ENCODE data around the gene TMEM273. TPM values are rescaled to one million over a fixed set of nuclear protein-coding genes. Genes with fewer than 3 reads are reported as not detected.

TMEM273 gene
- total RNA-seq, 1 donor from 2014 or later = 16.2 TPM

DNA sequence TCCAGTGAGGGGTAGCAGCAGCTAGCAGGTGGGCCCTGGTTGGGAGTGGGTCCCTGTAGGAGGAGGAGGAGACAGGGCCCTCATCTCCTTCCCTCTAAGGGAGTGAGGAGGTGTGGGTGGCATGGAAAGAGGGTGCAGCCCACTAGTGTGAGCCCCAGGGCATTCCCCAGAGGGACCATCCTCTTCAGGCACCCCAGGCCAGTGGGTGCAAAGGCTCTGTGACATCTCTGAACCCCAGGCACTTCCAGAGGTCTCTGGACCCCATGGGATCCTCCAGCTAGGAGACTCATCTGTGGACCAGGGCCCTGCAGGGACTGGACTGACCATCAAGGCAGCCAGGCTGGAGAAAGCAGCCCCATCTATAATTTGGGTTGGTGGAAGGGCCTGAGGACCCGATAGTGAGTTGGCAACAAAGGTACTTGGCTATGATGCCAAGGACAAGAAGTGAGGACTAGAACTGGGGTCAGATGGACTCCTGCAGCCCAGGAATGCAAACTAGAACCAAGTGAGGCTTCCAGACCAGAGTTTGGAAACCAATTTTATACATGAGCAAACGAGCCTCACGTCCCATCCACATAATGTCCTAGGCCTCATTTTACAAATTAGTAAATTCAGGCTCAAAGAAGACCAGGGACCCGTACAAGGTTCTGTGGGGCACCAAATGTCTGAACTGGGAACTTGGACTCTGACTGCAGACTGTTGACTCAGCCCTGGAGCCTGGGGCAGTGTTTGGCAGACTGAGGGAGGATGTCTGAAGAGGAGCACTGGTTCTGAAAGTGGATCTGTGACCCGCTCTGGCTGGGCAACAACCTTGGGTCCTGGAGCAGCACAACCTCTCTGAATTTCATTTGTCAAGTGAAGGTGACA lies 71.4 kb downstream of the TMEM273 start:
- H3K27me3 Mint-ChIP-seq (ENCODE audit: insufficient read depth) = peaks cover 36% of the 10 kb centered on the region
- intact Hi-C loops (cut with micrococcal nuclease) = no loop called here
- H3K4me1 Mint-ChIP-seq (ENCODE audit: low read depth) = peaks cover 7% of the 10 kb centered on the region
- no peaks in the 10 kb centered on the region for H3K36me3 Mint-ChIP-seq (ENCODE audit: low read depth)
- H3K27ac Mint-ChIP-seq = no peak overlapping the region
- no peak overlapping the region for H3K4me3 Mint-ChIP-seq
- DNase-seq (ENCODE audit: low spot score) = no peak
- no peaks in the 10 kb centered on the region for H3K9me3 Mint-ChIP-seq

DNA sequence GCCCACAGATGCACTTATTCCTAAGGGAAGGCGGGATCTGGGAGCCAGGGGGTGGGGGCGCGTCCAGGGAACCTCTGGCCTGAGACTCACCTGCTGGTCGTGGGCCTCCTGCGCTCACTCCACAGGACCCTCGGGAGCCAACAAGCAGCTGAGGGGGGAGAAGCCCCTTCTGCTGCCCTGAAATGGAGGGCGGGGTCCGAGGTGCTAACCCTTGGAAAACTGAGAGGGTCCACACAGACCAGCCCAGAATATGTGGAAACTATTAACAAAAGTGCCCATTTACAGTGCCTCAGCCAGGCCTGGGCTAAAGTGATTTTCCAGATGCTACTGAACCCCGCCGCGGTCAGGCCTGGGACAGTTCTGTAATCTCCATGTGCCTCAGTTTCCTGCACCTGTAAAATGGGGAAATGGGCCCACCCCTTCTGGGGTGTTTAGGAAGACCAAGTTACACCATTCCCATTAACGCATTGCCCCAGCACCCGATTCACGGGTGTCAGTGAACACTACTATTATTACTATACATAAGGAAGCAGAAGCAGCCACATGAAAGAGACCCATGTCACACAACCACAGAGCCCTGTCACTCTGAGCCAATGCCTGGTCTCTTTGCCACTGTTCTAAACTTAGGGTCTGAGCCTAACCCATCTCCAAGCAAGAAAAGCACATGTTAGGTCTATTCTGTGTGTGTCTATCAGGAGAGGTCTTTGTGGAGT lies 72.2 kb downstream of the TMEM273 start:
- Mint-ChIP-seq H3K9me3 (no peaks in the 10 kb centered on the region), H3K27ac (no peak overlapping the region), H3K27me3 (ENCODE audit: insufficient read depth) (peaks cover 41% of the 10 kb centered on the region), H3K4me1 (ENCODE audit: low read depth) (peaks cover 7% of the 10 kb centered on the region), H3K4me3 (no peak overlapping the region), H3K36me3 (ENCODE audit: low read depth) (no peaks in the 10 kb centered on the region)
- intact Hi-C loops (cut with micrococcal nuclease) = no loop called here
- DNase-seq (ENCODE audit: low spot score) = no peak

DNA sequence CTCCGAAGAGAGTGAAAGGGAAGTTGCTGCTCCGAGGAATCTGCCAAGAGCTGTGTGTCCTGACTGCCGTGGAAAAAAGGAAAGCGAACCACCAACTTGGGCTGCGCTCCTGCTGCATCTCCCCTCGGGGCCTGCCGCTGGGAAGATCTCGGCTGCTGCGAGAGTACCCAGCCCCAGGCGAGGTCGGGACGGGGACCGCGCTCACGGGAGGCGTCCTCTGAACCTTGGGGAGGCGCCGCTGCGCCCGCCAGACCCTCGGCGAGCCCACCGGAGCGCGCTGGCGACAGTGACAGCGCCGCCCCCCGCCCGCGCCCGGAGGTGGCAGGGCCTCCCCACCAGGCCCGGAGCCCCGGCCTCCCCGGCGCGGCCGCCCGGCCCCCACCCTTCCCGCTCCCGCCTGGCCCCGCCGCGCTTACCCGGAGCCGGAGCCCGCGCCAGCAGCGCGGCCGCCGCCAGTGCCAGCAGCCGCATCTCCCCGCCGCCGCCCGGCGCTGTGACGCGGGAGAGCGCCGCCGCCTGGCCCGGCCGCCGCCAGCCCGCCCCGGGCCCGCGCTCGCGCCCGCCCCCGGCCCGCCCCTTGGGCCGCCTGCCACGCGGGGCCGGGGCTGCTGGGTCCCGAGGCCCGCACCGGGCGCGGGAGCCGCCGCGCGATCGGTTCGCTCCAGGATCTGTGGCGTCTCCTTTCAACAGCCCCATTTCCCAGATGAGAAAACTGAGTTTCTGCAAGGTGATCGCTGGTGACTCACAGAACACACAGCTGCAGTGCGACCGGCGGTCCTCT lies 73.0 kb downstream of the TMEM273 start, which contains the start of gene VSTM4:
Gene VSTM4 (minus strand): TSS at position 508 of the 781 bp plus-strand sequence. CDS start 37 bp downstream, at position 471.
- no peaks in the 10 kb centered on the region for H3K9me3 Mint-ChIP-seq
- intact Hi-C loops (cut with micrococcal nuclease) = no loop called here
- H3K4me1 Mint-ChIP-seq (ENCODE audit: low read depth) = peaks cover 7% of the 10 kb centered on the region
- no peak within 1 kb of the TSS for H3K27ac Mint-ChIP-seq
- H3K4me3 Mint-ChIP-seq = peak within 1 kb of the TSS; percentile 30
- DNase-seq (ENCODE audit: low spot score) = no peak
- H3K36me3 Mint-ChIP-seq (ENCODE audit: low read depth) = no peaks in the 10 kb centered on the region
- peaks cover 41% of the 10 kb centered on the region for H3K27me3 Mint-ChIP-seq (ENCODE audit: insufficient read depth)

DNA sequence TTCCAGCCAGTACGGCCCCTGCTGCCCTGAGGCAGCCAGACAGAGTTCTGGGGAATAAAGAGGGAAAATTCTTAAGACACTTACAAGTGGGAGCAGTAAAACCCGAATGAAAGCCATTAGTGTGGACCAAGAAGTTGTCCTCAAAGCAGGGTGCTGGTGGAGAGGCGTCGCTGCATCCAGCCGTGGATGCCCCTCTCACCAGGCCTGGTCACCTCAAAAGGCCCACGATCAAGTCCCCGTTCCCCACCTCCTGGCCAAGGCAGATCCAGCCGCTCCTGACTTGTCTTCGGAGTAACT lies 73.5 kb downstream of the TMEM273 start:
- peaks cover 37% of the 10 kb centered on the region for H3K27me3 Mint-ChIP-seq (ENCODE audit: insufficient read depth)
- H3K36me3 Mint-ChIP-seq (ENCODE audit: low read depth) = no peaks in the 10 kb centered on the region
- no peak overlapping the region for H3K27ac Mint-ChIP-seq
- intact Hi-C loops (cut with micrococcal nuclease) = no loop called here
- H3K4me3 Mint-ChIP-seq = peak overlapping the region; percentile 30
- peaks cover 7% of the 10 kb centered on the region for H3K4me1 Mint-ChIP-seq (ENCODE audit: low read depth)
- DNase-seq (ENCODE audit: low spot score) = no peak
- no peaks in the 10 kb centered on the region for H3K9me3 Mint-ChIP-seq

DNA sequence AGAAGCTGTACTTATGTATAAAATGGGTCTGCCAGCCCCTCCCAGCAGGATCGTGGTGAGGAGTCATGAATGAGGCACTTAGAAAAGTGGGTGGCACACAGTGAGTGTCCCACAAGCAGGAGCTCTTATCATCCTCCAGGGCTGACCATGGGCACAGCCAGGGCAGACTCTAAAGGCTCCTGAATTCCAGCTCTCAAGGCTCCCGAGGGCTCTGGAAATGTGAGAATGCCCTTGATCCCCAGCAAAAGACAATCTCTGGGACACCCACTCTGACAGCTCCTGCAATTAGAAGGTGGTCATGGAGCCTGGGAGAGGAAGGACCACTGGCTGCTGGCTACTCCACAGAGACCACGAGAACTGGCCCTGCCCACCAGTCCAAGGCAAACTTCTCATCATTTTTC lies 74.5 kb downstream of the TMEM273 start:
- Mint-ChIP-seq H3K27me3 (ENCODE audit: insufficient read depth) (peaks cover 35% of the 10 kb centered on the region), H3K4me3 (no peak overlapping the region), H3K4me1 (ENCODE audit: low read depth) (peaks cover 7% of the 10 kb centered on the region), H3K27ac (no peak overlapping the region), H3K36me3 (ENCODE audit: low read depth) (no peaks in the 10 kb centered on the region), H3K9me3 (no peaks in the 10 kb centered on the region)
- DNase-seq (ENCODE audit: low spot score) = no peak
- intact Hi-C loops (cut with micrococcal nuclease) = no loop called here

DNA sequence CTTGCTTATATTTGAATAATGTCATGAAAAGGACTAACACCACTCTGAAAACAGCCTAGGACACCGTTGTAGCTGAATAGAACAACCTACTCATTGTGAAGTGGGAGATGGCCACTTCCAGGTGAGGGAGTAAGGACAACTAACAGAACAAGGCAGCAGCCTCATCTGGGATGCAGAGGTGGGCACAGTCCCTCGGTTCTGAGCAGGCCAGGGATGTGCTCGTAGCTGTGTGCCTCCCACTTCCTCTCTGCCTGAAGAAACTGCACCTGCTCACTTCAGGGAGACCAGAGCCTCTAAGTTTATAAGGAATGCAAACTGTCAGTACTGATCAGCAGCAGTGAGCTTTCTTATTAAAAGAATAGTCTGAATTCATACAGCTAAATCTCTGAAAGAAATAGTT lies 75.3 kb downstream of the TMEM273 start:
- Mint-ChIP-seq H3K27me3 (ENCODE audit: insufficient read depth) (peaks cover 27% of the 10 kb centered on the region), H3K4me1 (ENCODE audit: low read depth) (peaks cover 7% of the 10 kb centered on the region), H3K9me3 (no peaks in the 10 kb centered on the region), H3K36me3 (ENCODE audit: low read depth) (no peaks in the 10 kb centered on the region), H3K4me3 (no peak overlapping the region), H3K27ac (no peak overlapping the region)
- no peak for DNase-seq (ENCODE audit: low spot score)
- intact Hi-C loops (cut with micrococcal nuclease) = no loop called here

DNA sequence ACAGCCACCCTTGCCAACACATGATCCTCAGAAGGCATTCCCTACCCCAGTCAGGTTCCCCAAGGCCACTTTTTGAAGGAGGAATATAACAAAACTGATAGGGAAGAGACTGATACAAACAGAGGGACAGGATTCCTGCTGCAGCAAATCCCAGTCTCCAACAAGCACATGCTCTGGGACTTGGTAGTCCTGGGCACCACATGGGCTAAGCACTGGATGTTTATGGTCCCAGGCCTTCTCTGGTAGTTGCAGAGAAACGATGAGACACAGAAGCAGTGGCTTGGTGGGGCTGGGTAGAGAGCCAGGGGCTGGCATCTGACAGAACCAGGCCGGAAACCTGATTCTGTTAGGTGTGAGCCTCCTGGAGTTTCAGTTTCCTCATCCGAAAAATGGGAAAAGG lies 76.1 kb downstream of the TMEM273 start:
- H3K4me1 Mint-ChIP-seq (ENCODE audit: low read depth) = peaks cover 7% of the 10 kb centered on the region
- no peaks in the 10 kb centered on the region for H3K36me3 Mint-ChIP-seq (ENCODE audit: low read depth)
- no peak overlapping the region for H3K27ac Mint-ChIP-seq
- H3K4me3 Mint-ChIP-seq = no peak overlapping the region
- H3K27me3 Mint-ChIP-seq (ENCODE audit: insufficient read depth) = peaks cover 23% of the 10 kb centered on the region
- no peak for DNase-seq (ENCODE audit: low spot score)
- no peaks in the 10 kb centered on the region for H3K9me3 Mint-ChIP-seq
- intact Hi-C loops (cut with micrococcal nuclease) = no loop called here

DNA sequence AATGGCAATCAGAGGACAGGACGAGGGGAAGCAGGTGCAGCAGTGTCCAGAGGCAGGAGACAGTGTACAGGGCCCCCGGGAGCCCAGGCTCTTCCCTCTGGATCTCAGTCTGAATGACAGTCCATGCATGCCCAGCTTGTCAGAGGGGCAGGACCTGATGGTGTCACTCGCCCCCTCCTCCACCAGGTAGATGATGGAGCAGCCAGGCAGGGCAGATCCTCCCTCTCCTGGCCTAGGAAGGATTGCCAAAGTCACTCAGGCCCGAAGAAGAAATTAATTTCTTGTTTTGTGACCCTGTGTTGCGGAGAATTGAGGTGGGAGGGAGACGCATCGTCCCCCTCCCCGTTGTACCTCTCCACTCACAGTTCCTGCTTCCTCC lies 76.9 kb downstream of the TMEM273 start:
- H3K27me3 Mint-ChIP-seq (ENCODE audit: insufficient read depth) = peaks cover 22% of the 10 kb centered on the region
- intact Hi-C loops (cut with micrococcal nuclease) = no loop called here
- no peak overlapping the region for H3K4me3 Mint-ChIP-seq
- H3K36me3 Mint-ChIP-seq (ENCODE audit: low read depth) = no peaks in the 10 kb centered on the region
- H3K4me1 Mint-ChIP-seq (ENCODE audit: low read depth) = peaks cover 5% of the 10 kb centered on the region
- no peak for DNase-seq (ENCODE audit: low spot score)
- H3K9me3 Mint-ChIP-seq = no peaks in the 10 kb centered on the region
- H3K27ac Mint-ChIP-seq = no peak overlapping the region

DNA sequence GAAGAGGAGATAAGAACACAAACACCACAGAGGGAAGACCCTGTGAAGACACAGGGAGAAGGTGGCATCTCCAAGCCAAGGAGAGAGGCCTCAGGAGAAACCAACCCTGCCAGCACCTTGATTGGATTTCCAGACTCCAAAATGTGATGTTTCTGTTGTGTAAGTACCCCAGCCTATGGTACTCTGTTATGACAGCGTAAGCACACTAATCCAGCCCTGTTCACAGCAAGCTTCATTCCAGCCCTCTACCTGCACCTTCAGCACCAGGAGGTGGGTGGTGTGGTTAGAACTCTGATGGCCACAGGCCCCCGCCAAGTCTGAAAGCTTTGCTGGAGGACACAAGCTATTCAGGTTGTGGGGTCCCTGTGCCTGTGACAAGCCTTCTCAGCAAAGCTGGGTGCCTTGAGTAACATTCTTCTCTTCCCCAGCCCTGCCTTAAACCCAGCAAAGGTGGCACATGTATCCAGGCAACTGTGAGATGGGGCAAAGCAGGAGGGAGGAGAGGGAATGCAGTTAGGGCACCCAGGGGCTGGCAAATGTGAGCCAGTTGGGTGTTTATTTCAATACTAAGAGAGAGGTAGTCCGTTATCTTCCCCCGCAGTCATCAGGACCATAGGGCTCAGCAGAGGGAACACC lies 77.4 kb downstream of the TMEM273 start:
- Mint-ChIP-seq H3K36me3 (ENCODE audit: low read depth) (no peaks in the 10 kb centered on the region), H3K9me3 (no peaks in the 10 kb centered on the region), H3K27ac (no peak overlapping the region), H3K4me1 (ENCODE audit: low read depth) (no peaks in the 10 kb centered on the region), H3K27me3 (ENCODE audit: insufficient read depth) (peaks cover 17% of the 10 kb centered on the region), H3K4me3 (no peak overlapping the region)
- intact Hi-C loops (cut with micrococcal nuclease) = no loop called here
- DNase-seq (ENCODE audit: low spot score) = no peak

DNA sequence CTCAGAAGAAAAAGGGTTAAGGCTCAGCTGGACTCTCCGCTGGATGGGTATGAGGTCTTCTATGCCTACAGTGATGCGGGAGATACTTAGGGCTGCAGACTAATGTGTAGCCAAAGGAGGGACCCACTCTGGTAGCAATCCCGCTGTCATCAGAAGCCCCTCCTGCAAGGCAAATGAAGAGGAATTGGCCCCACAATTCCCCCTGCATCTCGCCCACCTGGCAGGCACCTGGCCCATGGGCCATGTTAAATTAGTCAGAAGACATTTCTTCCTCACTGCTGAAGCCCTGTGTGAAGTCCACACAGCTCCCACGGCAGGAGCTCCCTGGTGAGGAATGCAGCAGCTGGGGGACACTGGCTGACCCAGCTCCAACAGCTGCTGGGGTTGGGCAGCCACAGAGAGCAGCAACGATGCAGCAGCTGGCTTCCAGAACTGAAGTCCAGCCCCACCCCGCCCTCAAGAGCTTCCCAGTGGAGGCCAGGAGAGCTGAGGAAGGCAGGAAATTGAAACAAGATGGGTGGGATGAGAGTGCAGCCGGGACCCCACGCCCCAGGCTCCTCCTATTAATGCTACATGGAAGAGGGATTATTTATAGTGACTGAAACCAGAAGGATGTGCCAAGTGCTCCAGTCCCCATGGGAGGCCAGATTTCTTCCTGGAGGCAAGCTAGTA lies 78.4 kb downstream of the TMEM273 start:
- H3K27ac Mint-ChIP-seq = no peak overlapping the region
- H3K4me1 Mint-ChIP-seq (ENCODE audit: low read depth) = no peaks in the 10 kb centered on the region
- H3K27me3 Mint-ChIP-seq (ENCODE audit: insufficient read depth) = peaks cover 13% of the 10 kb centered on the region
- no peak overlapping the region for H3K4me3 Mint-ChIP-seq
- H3K36me3 Mint-ChIP-seq (ENCODE audit: low read depth) = no peaks in the 10 kb centered on the region
- no peak for DNase-seq (ENCODE audit: low spot score)
- no peaks in the 10 kb centered on the region for H3K9me3 Mint-ChIP-seq
- intact Hi-C loops (cut with micrococcal nuclease) = no loop called here

DNA sequence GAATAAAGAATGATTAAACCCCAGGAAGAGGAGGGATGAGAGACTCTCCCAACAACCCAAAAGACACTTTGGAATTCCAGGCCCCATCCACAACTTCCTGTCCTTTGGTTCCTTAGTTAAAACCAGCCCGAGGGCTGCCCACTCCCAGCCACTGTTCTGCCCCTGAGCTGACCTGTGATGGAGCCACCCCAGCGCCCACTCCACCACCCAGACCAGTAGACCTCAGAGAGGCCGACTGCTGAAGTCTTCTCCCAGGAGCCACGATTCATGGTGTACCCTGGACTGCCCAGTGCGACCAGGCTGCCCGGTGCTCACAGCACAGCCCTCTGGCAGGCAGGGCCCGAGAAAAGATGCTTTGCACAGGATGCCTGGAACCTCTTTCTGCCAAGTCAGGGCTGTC lies 79.5 kb downstream of the TMEM273 start:
- Mint-ChIP-seq H3K4me1 (ENCODE audit: low read depth) (no peaks in the 10 kb centered on the region), H3K36me3 (ENCODE audit: low read depth) (no peaks in the 10 kb centered on the region), H3K4me3 (no peak overlapping the region), H3K27ac (no peak overlapping the region), H3K9me3 (no peaks in the 10 kb centered on the region), H3K27me3 (ENCODE audit: insufficient read depth) (peaks cover 5% of the 10 kb centered on the region)
- DNase-seq (ENCODE audit: low spot score) = no peak
- intact Hi-C loops (cut with micrococcal nuclease) = no loop called here

DNA sequence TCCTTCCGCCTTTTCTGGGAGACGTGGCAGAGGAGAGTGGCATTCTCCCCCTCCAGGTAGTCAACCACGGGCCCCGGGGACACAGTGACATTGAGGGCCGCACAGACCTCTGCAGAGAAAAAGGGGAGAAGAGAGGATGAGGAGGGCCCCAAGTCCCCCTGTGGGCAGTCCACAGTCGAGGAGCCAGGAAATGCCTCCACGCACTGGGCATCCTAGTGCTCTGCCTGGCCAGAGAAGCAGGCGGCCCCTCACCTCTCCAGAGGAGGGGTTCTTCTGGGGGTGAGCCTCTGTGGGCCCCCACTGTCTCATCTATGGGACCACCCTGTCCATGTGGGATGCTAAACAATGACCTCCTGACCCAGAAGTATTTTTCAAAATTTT lies 80.3 kb downstream of the TMEM273 start:
- Mint-ChIP-seq H3K27ac (no peak overlapping the region), H3K9me3 (no peaks in the 10 kb centered on the region), H3K36me3 (ENCODE audit: low read depth) (no peaks in the 10 kb centered on the region), H3K4me1 (ENCODE audit: low read depth) (no peaks in the 10 kb centered on the region), H3K27me3 (ENCODE audit: insufficient read depth) (peaks cover 7% of the 10 kb centered on the region), H3K4me3 (no peak overlapping the region)
- intact Hi-C loops (cut with micrococcal nuclease) = no loop called here
- DNase-seq (ENCODE audit: low spot score) = no peak

Data from activated T-helper 1 cell treated with anti-CD3 and anti-CD28 coated beads, Interleukin-12 subunit alpha, Interleukin-12 subunit beta, Interleukin-2, Interleukin-4 antibody, amounts not matched to agents 30 ng/mL and 10 ng/mL and 1 ng/mL, durations not matched to agents 14 hours and 24 hours and 36 hours (primary cell).